H9 (cell line): ENCODE data around the gene MEIG1. TPM values are rescaled to one million over a fixed set of nuclear protein-coding genes. Genes with fewer than 3 reads are reported as not detected.
"Not testable (repeated sequence)": the region's sequence is repeated elsewhere in the genome, so short reads cannot be mapped to it uniquely, and the experiment has no call there.

Experiments
- DNase-seq: peaks from one replicate; pipeline ENCODE4 v3.0.0-alpha.2; 2017
- H2AFZ ChIP-seq: one replicate; pipeline ENCODE4 v1.6.1; 2013; ENCODE audit warnings: mild to moderate bottlenecking, low read length, control low read depth, moderate library complexity
- H2AK5ac ChIP-seq: 2 replicates; pipeline ENCODE4 v1.6.1; 2013; ENCODE audit warnings: low read length, control low read depth, mixed read lengths; ENCODE audit not compliant: insufficient read length
- H2BK120ac ChIP-seq: one replicate; pipeline ENCODE4 v1.6.1; 2013; ENCODE audit warnings: low read depth, mild to moderate bottlenecking, low read length, control low read depth, inconsistent platforms; ENCODE audit not compliant: poor library complexity, severe bottlenecking
- H2BK12ac ChIP-seq: 2 replicates; pipeline ENCODE4 v1.6.1; 2013; ENCODE audit warnings: low read length, control low read depth, mixed read lengths, low read depth; ENCODE audit not compliant: insufficient read length
- H2BK15ac ChIP-seq: 2 replicates; pipeline ENCODE4 v1.6.1; 2013; ENCODE audit warnings: low read depth, low read length, control low read depth
- H2BK20ac ChIP-seq: one replicate; pipeline ENCODE4 v1.6.1; 2013; ENCODE audit warnings: low read depth, mild to moderate bottlenecking, low read length, control low read depth, inconsistent platforms; ENCODE audit not compliant: poor library complexity, severe bottlenecking
- H2BK5ac ChIP-seq: 2 replicates; pipeline ENCODE4 v1.6.1; 2013; ENCODE audit warnings: low read length, control low read depth, mixed read lengths; ENCODE audit not compliant: insufficient read length
- H3K14ac ChIP-seq: 2 replicates; pipeline ENCODE4 v1.6.1; 2013; ENCODE audit warnings: low read length, control low read depth; ENCODE audit not compliant: insufficient read depth
- H3K18ac ChIP-seq: 2 replicates; pipeline ENCODE4 v1.6.1; 2013; ENCODE audit warnings: low read depth, mild to moderate bottlenecking, mixed read lengths, low read length, control low read depth; ENCODE audit not compliant: insufficient read length
- H3K23ac ChIP-seq: 2 replicates; pipeline ENCODE4 v1.6.1; 2013; ENCODE audit warnings: low read length, control low read depth, mixed read lengths, low read depth; ENCODE audit not compliant: insufficient read length
- H3K23me2 ChIP-seq: 2 replicates; pipeline ENCODE4 v1.6.1; 2013; ENCODE audit warnings: low read depth, mild to moderate bottlenecking, mixed read lengths, low read length, control low read depth; ENCODE audit not compliant: insufficient read length, poor library complexity, severe bottlenecking
- H3K27ac ChIP-seq: 2 replicates; pipeline ENCODE4 v1.5.1; 2013; ENCODE audit warnings: low read length, control low read depth, mixed read lengths, low read depth; ENCODE audit not compliant: insufficient read length
- H3K27me3 ChIP-seq: 2 replicates; pipeline ENCODE4 v1.6.1; 2013; ENCODE audit warnings: low read length, control low read depth, inconsistent platforms; ENCODE audit not compliant: insufficient read depth
- H3K4ac ChIP-seq: 2 replicates; pipeline ENCODE4 v1.6.1; 2013; ENCODE audit warnings: low read depth, mild to moderate bottlenecking, control low read depth, inconsistent platforms, low read length, moderate library complexity
- H3K4me1 ChIP-seq: 2 replicates; pipeline ENCODE4 v1.6.1; 2013; ENCODE audit warnings: low read length, control low read depth, inconsistent platforms; ENCODE audit not compliant: insufficient read depth
- H3K4me2 ChIP-seq: 2 replicates; pipeline ENCODE4 v1.6.1; 2013; ENCODE audit warnings: low read length, control low read depth, mixed read lengths; ENCODE audit not compliant: insufficient read length, insufficient read depth
- H3K56ac ChIP-seq: 2 replicates; pipeline ENCODE4 v1.6.1; 2013; ENCODE audit warnings: low read depth, mild to moderate bottlenecking, mixed read lengths, low read length, control low read depth; ENCODE audit not compliant: insufficient read length
- H3K79me1 ChIP-seq: 2 replicates; pipeline ENCODE4 v1.6.1; 2013; ENCODE audit warnings: low read depth, mild to moderate bottlenecking, moderate library complexity, low read length, control low read depth, inconsistent platforms; ENCODE audit not compliant: insufficient read depth, poor library complexity, severe bottlenecking
- H3K79me2 ChIP-seq: 2 replicates; pipeline ENCODE4 v1.6.1; 2013; ENCODE audit warnings: low read length, control low read depth, inconsistent platforms; ENCODE audit not compliant: insufficient read depth
- H3K9ac ChIP-seq: 2 replicates; pipeline ENCODE4 v1.6.1; 2013; ENCODE audit warnings: low read length, control low read depth, mixed read lengths; ENCODE audit not compliant: insufficient read length; ENCODE audit errors: extremely low read depth
- H3K9me3 ChIP-seq: one replicate; pipeline ENCODE4 v1.6.1; 2013; ENCODE audit warnings: low read depth, low read length, inconsistent platforms; ENCODE audit not compliant: control insufficient read depth
- H3T11ph ChIP-seq: one replicate; pipeline ENCODE4 v1.6.1; 2013; ENCODE audit warnings: mild to moderate bottlenecking, low read length, control low read depth, inconsistent platforms
- H4K20me1 ChIP-seq: one replicate; pipeline ENCODE4 v1.6.1; 2013; ENCODE audit not compliant: control insufficient read depth, insufficient read length, insufficient read depth
- H4K5ac ChIP-seq: 2 replicates; pipeline ENCODE4 v1.6.1; 2013; ENCODE audit warnings: low read depth, mild to moderate bottlenecking, mixed read lengths, low read length, control low read depth; ENCODE audit not compliant: insufficient read length
- H4K8ac ChIP-seq: replicated peaks from 2 replicates; pipeline ENCODE4 v1.6.1; 2013; ENCODE audit warnings: low read length, control low read depth, mixed read lengths, low read depth; ENCODE audit not compliant: insufficient read length
- H4K91ac ChIP-seq: 2 replicates; pipeline ENCODE4 v1.6.1; 2013; ENCODE audit warnings: low read depth, mild to moderate bottlenecking, moderate library complexity, mixed read lengths, low read length, control low read depth; ENCODE audit not compliant: insufficient read length
- H3K27ac Mint-ChIP-seq, 3 experiments: 2 replicates in 2 of 3; 3 replicates in 1 of 3; pipeline ENCODE4 v1.8.0; 2020 to 2021; ENCODE audit warnings: mixed read lengths in 3 of 3, mild to moderate bottlenecking in 1 of 3, moderate library complexity in 1 of 3
- H3K27me3 Mint-ChIP-seq: 2 replicates; pipeline ENCODE4 v1.8.0; 2021; ENCODE audit warnings: low read depth, mild to moderate bottlenecking, moderate library complexity, mixed read lengths
- H3K36me3 Mint-ChIP-seq, 3 experiments: 2 replicates in 2 of 3; 3 replicates in 1 of 3; pipeline ENCODE4 v1.8.0; 2020 to 2021; ENCODE audit warnings: low read depth in 3 of 3, mixed read lengths in 3 of 3; ENCODE audit not compliant: insufficient read depth in 1 of 3
- H3K4me1 Mint-ChIP-seq, 2 experiments: 2 replicates each; pipeline ENCODE4 v1.8.0; 2020; ENCODE audit warnings: mixed read lengths in 2 of 2
- H3K4me3 Mint-ChIP-seq, 2 experiments: 2 replicates in 1 of 2; 3 replicates in 1 of 2; pipeline ENCODE4 v1.8.0; 2020 to 2021; ENCODE audit warnings: mild to moderate bottlenecking in 2 of 2, mixed read lengths in 2 of 2, moderate library complexity in 1 of 2
- H3K9me3 Mint-ChIP-seq, 2 experiments: 2 replicates in 1 of 2; 3 replicates in 1 of 2; pipeline ENCODE4 v1.8.0; 2020; ENCODE audit warnings: mild to moderate bottlenecking in 2 of 2, mixed read lengths in 2 of 2, moderate library complexity in 1 of 2
- WGBS: extraction: QIAGEN DNeasy Blood & Tissue Kit; methylation state at CpG from one replicate; pipeline ENCODE4 v1.1.7; 2013; ENCODE audit warnings: missing lambda C conversion rate, low lambda C conversion rate, mixed read lengths; ENCODE audit not compliant: insufficient read length; ENCODE audit errors: extremely low coverage; 5-methylcytosine and 5-hydroxymethylcytosine counted together
- total RNA-seq: library from RNA; stranded (reverse); gene quantifications from 2 replicates; pipeline ENCODE4 v1.2.1, GENCODE V29; 2021

The MEIG1 gene
- total RNA-seq, 1 experiment from 2014 or later, result 0.72 TPM

DNA sequence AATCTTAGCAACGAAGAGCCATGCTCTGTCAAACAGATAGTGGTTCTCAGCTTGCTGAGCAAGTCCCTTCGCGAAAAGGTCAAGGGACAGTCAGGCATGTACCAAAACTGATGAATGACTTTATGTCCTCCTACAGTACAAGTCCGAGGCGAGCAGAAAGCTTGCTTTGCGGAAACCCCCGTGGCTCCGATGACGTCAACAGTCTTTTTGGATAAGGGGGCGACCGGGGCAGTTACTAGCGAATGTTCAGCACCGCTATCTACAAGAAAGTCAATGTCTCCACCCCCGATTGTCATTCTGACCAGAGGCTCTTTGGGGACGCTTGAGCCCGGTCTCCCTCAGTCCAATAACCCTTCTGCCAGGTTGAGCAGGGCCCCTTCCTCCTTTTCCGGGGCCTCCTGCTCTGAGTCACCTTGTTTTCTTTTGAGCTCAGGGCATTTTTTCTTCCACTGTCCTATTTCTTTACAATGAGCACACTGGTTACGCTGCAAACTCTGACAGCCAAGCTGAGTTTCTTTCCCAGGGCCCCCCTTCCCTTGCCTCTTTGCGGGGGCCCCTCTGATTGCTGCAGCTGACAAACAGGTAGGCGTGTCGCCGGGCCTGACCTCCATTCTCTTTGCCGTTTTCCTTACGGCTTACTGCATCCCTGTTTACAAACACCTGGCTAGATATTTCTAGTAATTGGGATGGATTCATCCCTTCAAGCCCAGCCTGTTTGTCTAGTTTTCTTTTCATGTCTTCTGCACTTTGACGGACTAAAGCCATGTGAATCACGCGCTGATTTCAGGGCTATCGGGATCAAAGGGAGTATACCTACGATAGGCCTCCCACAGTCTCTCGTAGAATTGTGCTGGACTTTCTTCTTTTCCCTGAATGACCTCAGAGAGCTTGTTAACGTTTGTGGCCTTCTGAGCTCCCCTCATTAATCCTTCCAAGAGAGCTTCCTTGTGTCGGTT, 34.6 kb downstream of the MEIG1 start:
- H3K27me3 ChIP-seq, H2AFZ ChIP-seq, H4K8ac ChIP-seq, H3K79me2 ChIP-seq, H3K9ac ChIP-seq, H3K4ac ChIP-seq, H3K36me3 Mint-ChIP-seq, H2BK12ac ChIP-seq, H2BK15ac ChIP-seq, H3K9me3 Mint-ChIP-seq, H3K23ac ChIP-seq, H4K20me1 ChIP-seq, H3K18ac ChIP-seq, H3K9me3 ChIP-seq, H3K79me1 ChIP-seq, H3K27me3 Mint-ChIP-seq, H2BK5ac ChIP-seq, H3K27ac ChIP-seq, H2BK20ac ChIP-seq, H3K4me1 ChIP-seq, H4K5ac ChIP-seq, H3K14ac ChIP-seq, H3K23me2 ChIP-seq, DNase-seq, H3K56ac ChIP-seq, H2AK5ac ChIP-seq, H2BK120ac ChIP-seq, H3K4me2 ChIP-seq, H3T11ph ChIP-seq, H3K27ac Mint-ChIP-seq, H4K91ac ChIP-seq: not testable (repeated sequence)
- no CpG with 5 or more reads among the region's 32 CpGs for WGBS
- H3K4me1 Mint-ChIP-seq, result peaks cover 13% of the 10 kb centered on the region in 2 experiments
- peak overlapping the region in 1 of 2 experiments; percentile 3; a peak in 1 of 5 replicates for H3K4me3 Mint-ChIP-seq
